GM18526 (cell line): ENCODE data around the gene RBM33.

ENCODE experiments used
- POLR2A ChIP-seq: IDR thresholded peaks from 3 replicates; pipeline ENCODE4 v1.6.1; 2011; ENCODE audit not compliant: insufficient read length; ENCODE audit errors: extremely low read depth

The RBM33 gene, protein sequence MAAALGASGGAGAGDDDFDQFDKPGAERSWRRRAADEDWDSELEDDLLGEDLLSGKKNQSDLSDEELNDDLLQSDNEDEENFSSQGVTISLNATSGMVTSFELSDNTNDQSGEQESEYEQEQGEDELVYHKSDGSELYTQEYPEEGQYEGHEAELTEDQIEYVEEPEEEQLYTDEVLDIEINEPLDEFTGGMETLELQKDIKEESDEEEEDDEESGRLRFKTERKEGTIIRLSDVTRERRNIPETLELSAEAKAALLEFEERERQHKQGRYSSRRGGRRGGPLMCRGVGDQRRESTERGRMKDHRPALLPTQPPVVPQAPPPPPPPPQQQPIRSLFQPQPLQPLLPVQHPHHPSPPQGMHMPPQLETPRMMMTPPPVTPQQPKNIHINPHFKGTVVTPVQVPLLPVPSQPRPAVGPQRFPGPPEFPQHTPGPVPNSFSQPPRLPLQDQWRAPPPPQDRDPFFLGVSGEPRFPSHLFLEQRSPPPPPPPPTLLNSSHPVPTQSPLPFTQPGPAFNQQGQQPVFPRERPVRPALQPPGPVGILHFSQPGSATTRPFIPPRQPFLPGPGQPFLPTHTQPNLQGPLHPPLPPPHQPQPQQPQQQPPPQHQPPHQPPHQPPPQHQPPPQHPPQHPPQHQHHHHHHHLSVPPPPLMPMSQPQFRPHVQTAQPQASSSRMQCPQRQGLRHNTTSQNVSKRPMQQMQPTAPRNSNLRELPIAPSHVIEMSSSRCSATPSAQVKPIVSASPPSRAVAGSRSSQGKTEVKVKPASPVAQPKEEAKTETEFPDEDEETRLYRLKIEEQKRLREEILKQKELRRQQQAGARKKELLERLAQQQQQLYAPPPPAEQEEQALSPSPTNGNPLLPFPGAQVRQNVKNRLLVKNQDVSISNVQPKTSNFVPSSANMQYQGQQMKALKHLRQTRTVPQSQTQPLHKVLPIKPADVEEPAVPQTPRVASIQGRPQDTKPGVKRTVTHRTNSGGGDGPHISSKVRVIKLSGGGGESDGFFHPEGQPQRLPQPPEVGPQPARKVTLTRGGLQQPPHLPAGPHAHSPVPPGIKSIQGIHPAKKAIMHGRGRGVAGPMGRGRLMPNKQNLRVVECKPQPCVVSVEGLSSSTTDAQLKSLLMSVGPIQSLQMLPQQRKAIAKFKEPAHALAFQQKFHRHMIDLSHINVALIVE

DNA sequence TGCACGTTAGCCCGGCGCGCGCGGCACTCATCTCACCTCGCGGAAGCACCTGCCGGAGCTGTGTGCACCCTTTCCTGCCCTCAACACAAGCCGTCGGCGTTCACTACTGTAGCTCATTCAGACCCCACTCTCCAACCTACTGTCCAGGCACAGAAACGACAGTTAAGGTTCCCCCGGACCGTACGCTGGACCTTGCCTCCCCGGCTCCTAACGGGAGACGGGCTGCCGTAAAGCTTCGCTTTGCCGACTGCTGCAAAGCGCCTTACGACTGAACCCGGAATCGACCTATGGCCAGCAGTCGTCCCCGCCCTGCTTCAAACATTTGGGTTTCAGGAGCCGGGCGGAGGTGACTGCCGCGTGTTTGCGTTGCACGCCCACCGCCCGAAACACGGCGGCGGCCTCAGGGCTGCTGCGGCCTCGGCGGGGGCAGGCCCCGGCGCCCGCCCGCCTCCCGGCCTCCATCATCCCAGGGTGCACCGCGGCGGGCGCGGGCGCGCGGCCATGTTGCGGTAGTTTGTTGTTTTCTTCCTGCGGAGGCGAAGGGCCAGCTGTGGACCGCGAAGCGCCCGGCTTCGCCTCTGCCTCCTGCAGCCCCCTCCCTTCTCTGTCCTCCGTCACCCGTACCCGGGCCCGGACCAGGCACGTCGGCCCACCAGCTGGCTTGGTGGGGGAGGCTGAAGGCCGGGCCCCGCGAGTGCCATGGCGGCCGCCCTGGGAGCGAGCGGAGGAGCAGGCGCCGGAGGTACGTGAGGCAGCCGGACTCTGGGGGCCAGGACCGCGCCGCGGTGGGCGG, at the start of gene RBM33:
Gene RBM33, plus strand, starts transcription at position 484 of the 793 bp plus-strand sequence. Its CDS starts 216 bp downstream, at position 700.
- TF ChIP-seq POLR2A: peak; percentile 93

DNA sequence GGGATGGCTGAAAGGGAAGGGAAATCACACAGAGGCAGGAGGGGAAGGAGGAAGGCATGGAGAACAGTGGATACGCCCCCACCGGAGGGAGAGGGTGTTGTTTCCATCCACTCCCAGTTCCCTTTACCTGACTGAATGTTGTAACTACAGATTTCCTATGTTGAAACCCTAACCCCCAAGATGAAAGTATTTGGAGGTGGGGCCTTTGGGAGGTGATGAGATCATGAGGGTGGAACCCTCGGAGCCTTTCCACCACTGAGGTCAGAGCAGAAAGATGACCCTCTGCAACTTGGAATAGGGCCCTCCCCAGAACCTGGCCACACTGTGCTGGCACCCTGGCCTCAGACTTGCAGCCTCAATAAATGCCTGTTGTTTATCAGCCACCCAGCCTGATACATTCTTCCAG, 49.5 kb upstream of the RBM33 start:
- no peak for TF ChIP-seq POLR2A

DNA sequence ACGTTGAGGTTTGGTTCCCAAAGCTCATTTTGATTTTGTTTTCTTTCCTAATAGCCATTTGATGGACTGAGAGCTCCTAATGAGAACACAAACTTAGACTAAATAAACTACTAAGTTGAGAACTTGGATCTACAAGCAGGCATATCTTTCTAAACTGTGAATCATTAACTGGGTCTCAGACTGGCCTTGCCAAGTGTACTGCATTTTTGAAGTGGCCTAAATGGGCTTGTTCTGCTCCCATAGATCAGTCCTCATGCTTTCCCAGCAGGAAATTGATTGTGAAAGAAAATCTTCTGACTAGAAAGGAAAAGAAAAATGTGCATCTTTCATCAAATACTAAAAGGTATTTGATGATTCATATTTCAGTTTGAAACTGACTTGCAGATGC, 46.7 kb upstream of the RBM33 start:
- no peak for TF ChIP-seq POLR2A

DNA sequence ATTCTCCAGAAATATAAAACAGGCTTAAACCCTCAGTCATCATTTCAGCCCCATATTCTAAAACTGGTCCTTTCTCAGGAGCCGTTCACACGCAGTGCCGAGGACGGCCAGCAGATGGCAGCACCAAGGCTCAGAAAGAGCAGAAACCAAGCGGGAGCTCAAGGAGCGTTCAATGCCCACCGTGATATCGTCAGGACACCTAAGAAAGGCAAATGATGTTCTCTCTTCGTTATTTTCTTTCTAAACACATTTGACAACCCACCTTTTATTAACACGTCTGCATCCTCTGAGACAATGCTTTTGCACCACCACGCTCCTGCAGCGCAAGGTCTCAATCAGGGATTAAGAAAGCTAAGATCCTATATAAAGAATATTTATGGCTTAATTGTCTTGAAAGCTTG, 45.7 kb upstream of the RBM33 start:
- no peak for TF ChIP-seq POLR2A

DNA sequence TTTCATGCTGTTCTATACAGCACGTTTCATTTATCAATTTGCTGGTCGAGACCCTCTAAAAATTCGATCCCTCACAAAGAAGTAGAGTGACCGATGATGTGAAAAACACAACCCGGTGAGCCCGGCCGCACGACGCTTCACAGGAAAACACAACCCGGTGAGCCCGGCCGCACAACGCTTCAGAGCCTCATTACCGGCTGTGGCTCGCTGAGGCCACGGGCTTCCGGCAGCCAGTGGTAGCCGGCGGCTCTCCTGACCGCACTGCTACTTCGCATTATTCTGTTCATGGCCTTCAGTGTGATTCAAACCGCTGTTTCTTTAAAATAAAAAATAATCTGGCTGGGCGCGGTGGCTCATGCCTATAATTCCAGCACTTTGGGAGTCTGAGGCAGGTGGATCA, 42.3 kb upstream of the RBM33 start:
- no peak for TF ChIP-seq POLR2A

DNA sequence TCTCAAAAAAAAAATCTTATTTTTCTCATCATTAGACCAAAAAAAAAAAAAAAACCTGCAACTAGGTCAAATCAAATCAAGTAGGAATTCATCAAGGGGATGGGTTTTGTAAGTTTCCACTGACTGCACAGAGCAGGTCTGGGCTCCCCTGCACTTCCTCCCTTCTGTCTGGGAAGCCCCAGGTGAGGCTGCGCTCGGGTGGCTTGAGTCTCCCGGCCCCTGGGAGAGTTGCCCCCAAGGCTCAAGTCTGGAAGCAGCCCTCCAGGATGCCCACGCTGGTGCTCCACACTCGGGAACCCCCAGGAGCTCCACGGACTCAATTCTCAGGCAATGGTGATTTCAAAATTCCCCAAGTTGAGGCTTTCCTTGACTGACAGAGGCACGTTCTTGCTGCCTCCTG, 41.7 kb upstream of the RBM33 start:
- TF ChIP-seq POLR2A: no peak

DNA sequence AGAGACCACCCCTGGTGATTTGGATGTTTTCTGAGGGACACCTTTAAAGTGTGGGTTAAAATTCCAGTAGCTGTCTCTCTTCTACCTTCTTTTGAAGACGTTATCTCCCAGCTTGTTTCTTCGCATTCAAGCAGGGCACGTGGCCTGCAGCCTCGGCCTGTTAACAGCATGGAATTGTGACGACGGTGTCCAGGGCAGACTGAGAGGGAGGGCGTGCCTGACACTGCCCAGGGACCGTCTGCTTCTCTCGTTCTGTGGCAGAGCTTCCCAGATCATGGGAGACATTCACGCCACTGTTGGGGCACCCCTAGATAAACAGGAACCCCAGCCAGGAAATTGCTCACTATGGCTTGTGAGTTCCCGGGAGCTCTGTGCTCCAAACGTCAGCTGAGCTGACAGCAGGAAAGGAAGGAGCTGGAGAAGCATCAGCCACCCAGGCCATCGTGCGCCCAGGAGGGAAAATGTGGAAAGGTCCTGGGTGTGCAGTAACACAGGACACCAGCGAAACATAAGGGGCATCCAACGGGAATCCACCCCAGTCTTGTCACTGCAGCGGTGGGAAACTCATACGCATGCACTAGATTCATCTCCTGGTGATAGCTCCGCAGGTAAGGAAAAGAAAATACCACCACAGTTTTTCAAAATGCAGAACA, 41.1 kb upstream of the RBM33 start:
- no peak for TF ChIP-seq POLR2A

DNA sequence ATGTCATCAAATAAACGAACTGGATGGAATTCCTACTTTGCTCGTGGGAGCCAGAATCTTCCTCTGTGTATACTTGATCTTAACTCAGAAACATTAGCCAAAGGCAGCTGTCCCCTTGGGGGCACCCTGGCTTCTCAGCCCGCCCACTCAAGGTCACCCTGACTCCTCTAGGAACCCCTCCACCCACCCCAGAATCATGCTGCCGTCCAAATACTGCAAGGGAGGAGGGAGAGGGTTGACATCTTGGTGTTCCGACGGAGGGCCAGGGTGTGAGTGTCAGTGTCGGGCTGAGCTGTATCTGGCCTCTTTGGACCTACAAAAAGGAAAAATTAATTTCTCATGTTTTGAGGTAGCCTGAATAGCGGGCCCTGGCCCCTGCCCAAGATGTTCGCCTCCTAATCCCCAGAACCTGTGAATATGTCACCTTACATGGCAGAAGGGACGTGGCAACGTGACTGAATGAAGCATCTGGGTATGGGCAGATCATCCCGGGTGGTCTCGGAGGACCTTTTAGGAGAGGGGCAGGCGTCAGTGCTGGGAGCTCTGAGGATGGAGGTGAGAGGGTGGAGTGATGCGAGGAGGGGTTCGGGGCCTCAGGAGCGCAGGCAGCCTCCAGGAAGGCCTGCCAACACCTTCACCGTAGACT, 40.5 kb upstream of the RBM33 start:
- TF ChIP-seq POLR2A: no peak

DNA sequence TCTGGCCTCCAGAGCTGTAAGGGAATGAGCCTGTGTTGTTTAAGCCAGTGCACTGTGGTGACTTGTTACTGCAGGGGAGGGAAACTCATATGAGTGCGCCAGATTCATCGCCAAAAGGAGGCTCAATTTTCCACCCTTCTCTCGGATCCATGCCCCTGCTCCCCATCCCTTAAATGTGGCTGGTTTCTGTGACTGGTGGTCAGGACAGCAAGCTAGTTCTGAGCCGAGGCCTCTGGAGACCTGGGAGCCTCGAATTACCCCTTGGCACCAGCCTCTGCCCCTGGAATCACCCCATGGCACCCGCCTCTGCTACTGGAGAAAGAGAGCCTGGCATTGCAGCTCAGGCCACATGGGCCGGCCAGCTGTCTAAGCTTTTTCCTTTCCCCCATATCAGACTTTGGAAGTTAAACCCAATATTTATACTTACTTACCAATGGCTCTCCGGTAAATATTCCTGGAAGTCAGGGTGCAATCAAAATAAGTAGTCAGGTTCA, 39.9 kb upstream of the RBM33 start:
- TF ChIP-seq POLR2A: no peak

DNA sequence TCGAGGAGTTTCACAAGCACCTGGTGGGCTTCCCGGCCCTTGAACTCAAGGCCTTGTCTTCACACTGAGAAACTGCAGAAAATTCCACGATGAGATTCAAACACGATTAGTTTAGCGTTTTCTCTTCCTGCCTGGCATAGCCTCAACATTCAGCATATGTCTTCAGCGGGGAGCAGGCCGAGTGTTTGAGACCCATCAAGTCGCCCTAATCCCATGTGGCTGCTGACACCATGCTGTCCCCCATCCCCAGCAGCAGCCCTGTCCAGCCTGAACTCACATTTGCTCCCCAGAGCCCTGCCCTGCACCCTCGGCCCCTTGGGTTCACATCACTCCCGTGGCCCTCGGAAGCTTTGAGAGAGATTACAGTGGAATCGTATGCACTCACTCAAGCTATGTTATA, 35.3 kb upstream of the RBM33 start:
- no peak for TF ChIP-seq POLR2A

DNA sequence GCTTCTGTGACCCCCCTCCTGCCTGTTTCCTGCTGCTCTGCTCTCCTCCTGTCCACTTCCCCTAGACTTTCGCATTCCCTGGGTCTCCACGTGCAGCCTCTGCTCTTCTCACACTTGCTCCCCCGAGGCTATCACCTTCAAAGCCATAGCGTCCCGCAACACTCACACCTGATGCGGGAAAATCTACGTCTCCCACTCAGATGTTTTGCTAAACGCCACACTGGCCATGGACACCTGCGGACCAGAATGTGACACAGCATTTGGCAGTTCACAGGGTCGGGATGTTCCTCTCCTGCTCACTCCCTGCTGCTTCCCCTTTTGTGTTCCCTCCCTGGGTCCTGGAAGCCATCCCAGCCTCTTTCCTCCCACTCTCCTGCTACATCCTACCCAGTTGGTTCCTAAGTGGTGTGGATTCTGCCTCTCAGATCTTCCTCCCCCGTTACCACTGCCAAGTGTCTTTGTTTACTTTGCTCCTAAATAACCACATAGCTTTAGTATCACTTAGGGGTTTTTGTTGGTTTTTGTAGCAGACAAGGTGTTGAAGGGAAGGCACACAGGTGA, 33.7 kb upstream of the RBM33 start:
- no peak for TF ChIP-seq POLR2A

DNA sequence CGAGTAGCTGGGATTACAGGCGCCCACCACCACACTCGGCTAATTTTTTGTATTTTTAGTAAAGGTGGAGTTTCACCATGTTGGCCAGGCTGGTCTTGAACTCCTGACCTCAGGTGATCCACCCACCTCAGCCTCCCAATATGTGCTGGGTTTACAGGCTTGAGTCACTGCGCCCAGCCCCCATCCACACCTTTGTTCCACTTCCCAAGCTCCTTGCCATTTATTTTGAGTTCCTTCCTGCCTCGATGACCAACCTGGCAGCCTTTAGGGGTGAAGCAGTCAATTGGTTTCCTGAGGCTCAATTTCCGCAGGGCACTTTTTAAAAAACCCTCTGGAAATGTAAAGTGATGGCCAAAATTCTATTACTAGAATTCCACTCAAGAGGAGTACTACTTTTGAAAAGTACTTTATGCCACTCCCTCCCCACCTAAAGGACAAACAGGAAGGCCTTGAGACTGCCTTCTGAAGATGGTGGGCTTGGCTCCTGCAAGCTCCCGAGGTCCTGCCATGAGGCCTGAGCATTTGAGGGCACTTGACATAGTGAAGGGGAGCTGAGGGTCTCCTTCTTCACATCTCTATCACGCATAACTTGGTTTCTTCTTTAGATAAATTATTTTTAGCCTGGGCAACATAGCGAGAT, 32.5 kb upstream of the RBM33 start:
- no peak for TF ChIP-seq POLR2A

DNA sequence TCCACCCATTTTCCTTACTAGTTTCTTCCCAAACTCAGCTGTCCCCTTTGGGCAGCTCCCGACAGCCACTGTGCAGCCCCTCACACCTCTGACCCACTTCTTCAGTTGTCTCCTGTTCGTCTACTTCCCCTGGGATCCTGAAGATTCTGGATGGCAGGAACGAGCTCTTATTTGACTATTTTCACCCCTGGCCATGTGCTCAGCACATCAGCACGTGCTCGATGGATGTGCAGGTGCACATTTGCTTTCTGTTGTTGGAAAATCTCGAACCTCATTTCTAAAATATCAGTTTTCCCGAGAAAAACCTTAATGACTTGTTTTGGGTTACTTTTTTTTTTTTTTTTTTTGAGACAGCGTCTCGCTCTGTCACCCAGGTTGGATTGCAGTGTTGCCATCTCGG, 31.8 kb upstream of the RBM33 start:
- no peak for TF ChIP-seq POLR2A
